Neuronal stem cell (in vitro differentiated cells): ENCODE measurements around the gene ZFHX3.

Source experiments
- DNase-seq: peaks from one replicate; pipeline ENCODE4 v3.0.0-alpha.2; 2013; ENCODE audit warnings: low spot score
- H2AFZ ChIP-seq: one replicate; pipeline ENCODE4 v1.6.1; 2013; ENCODE audit warnings: mild to moderate bottlenecking, low read length, inconsistent platforms
- H2AK5ac ChIP-seq: 2 replicates; pipeline ENCODE4 v1.6.1; 2013; ENCODE audit warnings: low read depth, mild to moderate bottlenecking, inconsistent platforms, low read length, moderate library complexity, mixed read lengths
- H2BK120ac ChIP-seq: 2 replicates; pipeline ENCODE4 v1.6.1; 2013; ENCODE audit warnings: low read depth, mild to moderate bottlenecking, inconsistent platforms, low read length, moderate library complexity, mixed read lengths
- H2BK12ac ChIP-seq: one replicate; pipeline ENCODE4 v1.6.1; 2013; ENCODE audit warnings: low read length, inconsistent platforms
- H2BK15ac ChIP-seq: 2 replicates; pipeline ENCODE4 v1.6.1; 2013; ENCODE audit warnings: mild to moderate bottlenecking, low read length, inconsistent platforms, mixed read lengths
- H2BK5ac ChIP-seq: one replicate; pipeline ENCODE4 v1.6.1; 2013; ENCODE audit warnings: inconsistent platforms, mild to moderate bottlenecking, low read length, moderate library complexity
- H3K14ac ChIP-seq: one replicate; pipeline ENCODE4 v1.6.1; 2013; ENCODE audit warnings: low read length, inconsistent platforms
- H3K18ac ChIP-seq: 2 replicates; pipeline ENCODE4 v1.6.1; 2013; ENCODE audit warnings: low read length, inconsistent platforms
- H3K23ac ChIP-seq: 2 replicates; pipeline ENCODE4 v1.6.1; 2013; ENCODE audit warnings: low read depth, mild to moderate bottlenecking, mixed read lengths, low read length, inconsistent platforms; ENCODE audit not compliant: poor library complexity
- H3K27ac ChIP-seq: replicated peaks from 3 replicates; pipeline ENCODE4 v1.5.1; 2013; ENCODE audit warnings: low read length, inconsistent platforms
- H3K27me3 ChIP-seq, 3 experiments: 2 replicates each; pipeline ENCODE4 v1.6.1; 2013; ENCODE audit warnings: low read length in 3 of 3, mild to moderate bottlenecking in 2 of 3, inconsistent platforms in 1 of 3, low read depth in 1 of 3, mixed read lengths in 1 of 3, moderate library complexity in 1 of 3; ENCODE audit not compliant: control insufficient read depth in 3 of 3, insufficient read depth in 3 of 3
- H3K36me3 ChIP-seq, 2 donors: replicated peaks in 1 of 2; 2 replicates each; pipeline ENCODE4 v1.6.1; 2013; ENCODE audit warnings: low read length in 2 of 2; ENCODE audit not compliant: control insufficient read depth in 2 of 2, insufficient read depth in 2 of 2
- H3K4ac ChIP-seq: 2 replicates; pipeline ENCODE4 v1.6.1; 2013; ENCODE audit warnings: inconsistent platforms, mild to moderate bottlenecking, low read length, moderate library complexity
- H3K4me1 ChIP-seq, 2 donors: 1 replicate in 1 of 2; 2 replicates in 1 of 2; pipeline ENCODE4 v1.6.1; 2013; ENCODE audit warnings: low read length in 2 of 2, low read depth in 1 of 2; ENCODE audit not compliant: control insufficient read depth in 2 of 2, insufficient read depth in 1 of 2
- H3K4me2 ChIP-seq: one replicate; pipeline ENCODE4 v1.6.1; 2013; ENCODE audit warnings: mild to moderate bottlenecking, low read length, inconsistent platforms; ENCODE audit not compliant: insufficient read depth, poor library complexity, severe bottlenecking
- H3K4me3 ChIP-seq, 2 donors: 2 replicates each; pipeline ENCODE4 v1.5.1; 2013; ENCODE audit warnings: low read length in 2 of 2, mild to moderate bottlenecking in 2 of 2, inconsistent platforms in 1 of 2, moderate library complexity in 1 of 2
- H3K79me1 ChIP-seq: one replicate; pipeline ENCODE4 v1.6.1; 2013; ENCODE audit warnings: low read depth, mild to moderate bottlenecking, inconsistent platforms, low read length, moderate library complexity
- H3K9ac ChIP-seq: one replicate; pipeline ENCODE4 v1.6.1; 2013; ENCODE audit warnings: mild to moderate bottlenecking, low read depth, low read length, inconsistent platforms; ENCODE audit not compliant: poor library complexity
- H3K9me3 ChIP-seq, 2 donors: replicated peaks in 1 of 2; 2 replicates each; pipeline versions ENCODE3 to v1.6.1; 2013; ENCODE audit warnings: low read length in 2 of 2, mild to moderate bottlenecking in 2 of 2, inconsistent platforms in 1 of 2, low read depth in 1 of 2, mixed read lengths in 1 of 2, moderate library complexity in 1 of 2; ENCODE audit not compliant: control insufficient read depth in 2 of 2, insufficient read depth in 1 of 2
- H4K8ac ChIP-seq: one replicate; pipeline ENCODE4 v1.6.1; 2013; ENCODE audit warnings: low read depth, mild to moderate bottlenecking, inconsistent platforms, low read length, moderate library complexity
- H4K91ac ChIP-seq: one replicate; pipeline ENCODE4 v1.6.1; 2013; ENCODE audit warnings: low read length, low read depth, mild to moderate bottlenecking, inconsistent platforms; ENCODE audit not compliant: poor library complexity
- WGBS, 2 donors: extraction: QIAGEN DNeasy Blood & Tissue Kit; methylation state at CpG; one replicate each; pipeline ENCODE4 v1.1.7; 2013; ENCODE audit warnings: missing lambda C conversion rate in 2 of 2, mixed read lengths in 1 of 2; ENCODE audit not compliant: insufficient read length in 2 of 2, insufficient replicate concordance in 1 of 2; ENCODE audit errors: extremely low coverage in 2 of 2; 5-methylcytosine and 5-hydroxymethylcytosine counted together

Gene ZFHX3

GRCh38 chr16:73000907-73001521 is 46.9 kb downstream of the ZFHX3 start:
- Histone ChIP-seq H3K4me2 (no peak overlapping the region), H3K4ac (no peak overlapping the region), H3K36me3 (peaks cover 2 to 28% of the 10 kb centered on the region in 2 donors), H2BK5ac (no peak overlapping the region), H2AFZ (no peak overlapping the region), H3K14ac (no peak overlapping the region), H3K4me1 (peaks cover 2 to 8% of the 10 kb centered on the region in 2 donors), H3K27me3 (no peaks in the 10 kb centered on the region), H2BK12ac (no peak overlapping the region), H2AK5ac (no peak overlapping the region), H3K79me1 (no peaks in the 10 kb centered on the region), H3K4me3 (no peak overlapping the region), H4K8ac (no peak overlapping the region), H3K9ac (no peak overlapping the region), H4K91ac (no peak overlapping the region), H3K9me3 (peaks cover 5 to 16% of the 10 kb centered on the region in 2 donors), H3K27ac (no peak overlapping the region), H3K23ac (no peak overlapping the region), H2BK120ac (no peak overlapping the region), H2BK15ac (no peak overlapping the region), H3K18ac (no peak overlapping the region)
- WGBS, 2 donors, result no CpG with 5 or more reads among the region's 7 CpGs
- no peak for DNase-seq

- Histone ChIP-seq H3K4me3 (no peak overlapping the region), H2AK5ac (no peak overlapping the region), H3K27ac (no peak overlapping the region), H3K9me3 (peaks cover 5 to 12% of the 10 kb centered on the region in 2 donors), H2AFZ (no peak overlapping the region), H4K8ac (no peak overlapping the region), H3K9ac (peak overlapping the region; percentile 75), H3K36me3 (peaks cover 2 to 26% of the 10 kb centered on the region in 2 donors), H3K79me1 (no peaks in the 10 kb centered on the region), H2BK120ac (no peak overlapping the region), H3K4me1 (peaks cover 2 to 13% of the 10 kb centered on the region in 2 donors), H3K23ac (no peak overlapping the region), H2BK5ac (no peak overlapping the region), H3K4me2 (no peak overlapping the region), H3K4ac (no peak overlapping the region), H2BK12ac (no peak overlapping the region), H4K91ac (no peak overlapping the region), H3K27me3 (no peaks in the 10 kb centered on the region), H3K14ac (no peak overlapping the region), H2BK15ac (no peak overlapping the region), H3K18ac (peak overlapping the region; percentile 63)
- DNase-seq, result no peak
- WGBS, 2 donors, result no CpG with 5 or more reads among the region's 22 CpGs
These were observed 47.7 kb downstream of the ZFHX3 start for GRCh38 chr16:73000020-73000906.

- Histone ChIP-seq H4K8ac (no peak overlapping the region), H3K18ac (peak overlapping the region; percentile 67), H2BK5ac (no peak overlapping the region), H3K9me3 (peaks cover 5 to 12% of the 10 kb centered on the region in 2 donors), H2AFZ (no peak overlapping the region), H3K4me3 (no peak overlapping the region), H3K36me3 (peaks cover 2 to 26% of the 10 kb centered on the region in 2 donors), H2BK12ac (no peak overlapping the region), H3K4ac (no peak overlapping the region), H3K4me2 (no peak overlapping the region), H3K14ac (no peak overlapping the region), H3K4me1 (peaks cover 2 to 16% of the 10 kb centered on the region in 2 donors), H3K79me1 (no peaks in the 10 kb centered on the region), H2BK120ac (no peak overlapping the region), H3K23ac (no peak overlapping the region), H3K9ac (no peak overlapping the region), H3K27ac (no peak overlapping the region), H3K27me3 (no peaks in the 10 kb centered on the region), H4K91ac (no peak overlapping the region), H2BK15ac (no peak overlapping the region), H2AK5ac (no peak overlapping the region)
- no CpG with 5 or more reads among the region's 9 CpGs for WGBS, 2 donors
- DNase-seq, result no peak
These were observed 48.3 kb downstream of the ZFHX3 start for GRCh38 chr16:72999541-73000019.

- Histone ChIP-seq H3K9ac (no peak overlapping the region), H3K4me3 (no peak overlapping the region), H3K4me2 (no peak overlapping the region), H4K91ac (no peak overlapping the region), H3K27ac (no peak overlapping the region), H3K79me1 (no peaks in the 10 kb centered on the region), H3K4me1 (peaks cover 13 to 31% of the 10 kb centered on the region in 2 donors), H2AFZ (no peak overlapping the region), H3K36me3 (peaks cover 2 to 26% of the 10 kb centered on the region in 2 donors), H3K14ac (no peak overlapping the region), H3K18ac (no peak overlapping the region), H3K4ac (no peak overlapping the region), H2AK5ac (no peak overlapping the region), H3K23ac (no peak overlapping the region), H2BK5ac (no peak overlapping the region), H3K9me3 (peaks cover 5 to 12% of the 10 kb centered on the region in 2 donors), H2BK15ac (no peak overlapping the region), H2BK120ac (no peak overlapping the region), H4K8ac (no peak overlapping the region), H2BK12ac (no peak overlapping the region), H3K27me3 (no peaks in the 10 kb centered on the region)
- no peak for DNase-seq
- no CpG with 5 or more reads among the region's 7 CpGs for WGBS, 2 donors
These were observed 50.8 kb downstream of the ZFHX3 start for GRCh38 chr16:72997141-72997542.
